GM12801 (cell line): ENCODE measurements around the gene TTC29.

Source experiments
- TF ChIP-seq, protein P1 (sequence below): IDR thresholded peaks from one replicate; pipeline ENCODE4 v1.5.1; 2011; ENCODE audit warnings: control low read depth; ENCODE audit not compliant: insufficient read length; ENCODE audit errors: extremely low read depth

Gene TTC29

DNA sequence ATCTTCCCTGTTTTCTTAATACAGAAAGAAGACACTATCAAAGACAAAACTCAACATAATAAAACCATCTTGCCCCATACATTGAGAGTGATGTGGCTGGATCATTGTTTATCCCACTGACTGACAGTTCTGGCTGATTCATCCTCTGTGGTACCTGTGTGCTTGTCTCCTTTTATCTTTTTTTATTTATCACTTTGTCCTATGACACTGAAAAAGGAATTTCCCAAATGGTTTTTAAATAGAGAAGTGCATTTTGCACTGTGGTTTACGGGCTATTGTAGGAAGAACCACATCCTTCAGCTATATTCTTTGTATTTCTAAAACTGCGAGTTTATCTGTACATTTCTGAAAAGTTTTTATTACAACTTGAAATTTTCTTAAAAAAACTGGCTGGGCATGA lies 15.0 kb downstream of the TTC29 start:
- TF ChIP-seq, protein P1, sequence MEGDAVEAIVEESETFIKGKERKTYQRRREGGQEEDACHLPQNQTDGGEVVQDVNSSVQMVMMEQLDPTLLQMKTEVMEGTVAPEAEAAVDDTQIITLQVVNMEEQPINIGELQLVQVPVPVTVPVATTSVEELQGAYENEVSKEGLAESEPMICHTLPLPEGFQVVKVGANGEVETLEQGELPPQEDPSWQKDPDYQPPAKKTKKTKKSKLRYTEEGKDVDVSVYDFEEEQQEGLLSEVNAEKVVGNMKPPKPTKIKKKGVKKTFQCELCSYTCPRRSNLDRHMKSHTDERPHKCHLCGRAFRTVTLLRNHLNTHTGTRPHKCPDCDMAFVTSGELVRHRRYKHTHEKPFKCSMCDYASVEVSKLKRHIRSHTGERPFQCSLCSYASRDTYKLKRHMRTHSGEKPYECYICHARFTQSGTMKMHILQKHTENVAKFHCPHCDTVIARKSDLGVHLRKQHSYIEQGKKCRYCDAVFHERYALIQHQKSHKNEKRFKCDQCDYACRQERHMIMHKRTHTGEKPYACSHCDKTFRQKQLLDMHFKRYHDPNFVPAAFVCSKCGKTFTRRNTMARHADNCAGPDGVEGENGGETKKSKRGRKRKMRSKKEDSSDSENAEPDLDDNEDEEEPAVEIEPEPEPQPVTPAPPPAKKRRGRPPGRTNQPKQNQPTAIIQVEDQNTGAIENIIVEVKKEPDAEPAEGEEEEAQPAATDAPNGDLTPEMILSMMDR, result no peak

DNA sequence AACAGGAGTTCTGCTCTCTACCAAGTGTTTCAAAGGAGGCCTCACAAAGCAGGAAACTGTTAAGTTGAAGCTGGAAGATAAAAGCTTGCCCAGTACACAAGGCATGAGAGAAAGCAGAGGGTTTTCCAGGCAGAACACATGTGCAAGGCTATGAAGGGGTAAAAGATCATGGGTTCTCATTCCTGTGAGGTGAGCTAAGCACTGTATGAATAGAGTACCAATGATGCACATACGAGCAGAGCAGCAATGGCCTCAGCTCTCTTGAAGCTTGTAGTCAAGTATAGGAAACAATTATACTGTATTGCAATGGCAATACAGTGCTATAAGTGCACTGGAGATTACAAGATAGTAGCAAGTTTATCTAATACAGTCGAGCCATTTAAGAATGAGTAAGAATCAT lies 18.0 kb downstream of the TTC29 start:
- TF ChIP-seq, protein P1, result no peak

DNA sequence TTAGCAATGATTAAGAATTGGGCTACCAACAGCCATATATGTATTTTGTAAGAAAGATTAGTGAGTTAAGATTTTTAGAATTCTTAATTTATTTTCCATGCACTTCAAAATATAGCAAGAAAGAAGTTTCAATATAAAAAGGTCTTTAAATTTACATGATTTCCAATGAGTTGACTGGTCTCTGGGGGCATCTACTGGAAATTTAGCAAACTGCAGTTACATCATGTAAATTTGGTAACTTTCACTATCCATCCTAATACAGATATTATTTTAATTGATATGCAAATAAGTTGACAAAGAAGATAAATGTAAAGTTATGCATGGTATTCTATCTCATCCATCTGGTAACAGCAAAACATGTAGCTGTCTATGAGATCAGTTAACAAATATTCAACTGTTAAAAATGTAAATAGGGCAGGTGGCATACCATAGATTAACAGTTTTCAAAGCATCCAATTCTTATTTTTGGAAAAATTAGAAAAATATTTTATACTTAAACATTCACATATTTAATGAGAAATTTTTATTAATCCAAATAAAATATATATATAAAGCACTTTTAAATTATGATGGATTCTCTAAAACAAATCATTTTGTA lies 29.1 kb downstream of the TTC29 start:
- TF ChIP-seq, protein P1, result no peak

DNA sequence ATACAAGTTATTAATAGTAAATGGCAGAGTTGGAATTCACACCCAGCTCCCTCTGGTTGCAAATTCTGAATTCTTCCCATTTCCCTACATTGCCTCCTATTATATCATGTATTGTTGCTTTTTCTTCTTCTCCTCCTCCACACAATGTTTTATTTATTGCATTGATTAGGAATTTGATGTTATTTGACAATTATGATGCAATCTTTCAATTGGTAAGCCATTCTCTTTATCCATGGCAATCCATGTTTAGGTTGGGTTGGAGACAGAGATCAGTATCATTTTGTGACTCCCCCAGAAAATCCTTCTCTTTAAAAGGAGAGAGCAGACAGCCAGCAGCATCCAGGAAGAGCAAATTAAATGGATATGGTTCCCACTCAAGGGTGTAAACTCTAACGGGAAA lies 30.5 kb downstream of the TTC29 start:
- TF ChIP-seq, protein P1, result no peak

DNA sequence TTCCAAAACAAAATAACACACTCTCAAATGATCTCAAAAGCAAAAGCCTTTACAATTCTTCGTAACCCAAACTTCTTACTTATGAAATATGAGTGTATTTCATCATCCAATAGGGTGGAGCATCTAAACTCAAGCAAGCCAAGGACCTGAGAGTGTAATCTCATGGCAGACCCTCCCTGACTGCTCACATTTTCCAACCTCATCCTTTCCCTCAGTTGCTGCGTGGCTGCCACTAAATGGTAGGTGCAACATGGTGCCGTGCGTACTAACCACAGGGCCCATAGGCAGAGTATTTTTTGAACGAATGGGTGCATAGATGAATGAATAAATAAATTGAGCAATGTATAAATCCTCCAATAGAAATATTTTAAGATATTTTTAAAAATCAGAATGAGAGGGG lies 45.4 kb downstream of the TTC29 start:
- TF ChIP-seq, protein P1, result no peak

DNA sequence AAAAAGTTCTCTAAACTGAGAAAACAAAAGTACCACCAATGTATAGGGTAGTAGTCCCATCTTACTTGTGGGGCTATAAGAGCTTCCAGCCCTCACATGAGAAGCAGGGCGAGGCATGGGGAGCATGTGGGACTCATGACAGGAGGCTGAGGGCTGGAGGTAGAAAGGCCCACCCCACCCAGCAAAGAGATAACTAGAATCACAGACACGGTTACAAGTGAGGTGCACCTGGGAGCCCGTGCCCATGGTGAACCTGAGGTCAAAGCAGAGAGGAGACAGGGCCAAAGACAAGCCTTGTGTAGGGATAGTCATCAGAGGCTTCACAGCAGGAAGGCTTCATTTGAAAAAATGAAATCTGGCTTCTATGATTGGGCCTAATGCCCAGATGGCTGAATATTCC lies 55.4 kb downstream of the TTC29 start:
- TF ChIP-seq, protein P1, result no peak

DNA sequence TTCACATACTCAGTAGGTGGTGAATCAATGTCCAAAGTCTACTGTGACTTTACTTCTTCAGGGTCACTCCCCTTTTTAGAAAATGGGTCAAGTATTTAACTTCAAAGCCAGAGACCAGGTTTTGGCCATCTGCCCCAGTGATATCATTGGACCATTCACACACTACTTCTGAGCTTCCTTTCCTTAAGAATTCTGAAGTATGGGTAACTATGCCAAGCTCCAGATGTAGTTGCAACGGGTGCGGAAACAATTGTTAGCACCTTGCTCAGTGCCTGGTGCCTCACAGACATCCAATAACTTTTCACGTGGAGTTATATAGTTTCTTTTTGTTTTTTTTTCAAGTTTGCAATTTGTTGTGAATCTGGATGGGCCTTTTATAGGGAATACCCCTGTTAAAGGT lies 62.6 kb downstream of the TTC29 start:
- TF ChIP-seq, protein P1, result no peak
